Measurements from ENCODE around the gene PTPRD.

- TF ChIP-seq CTCF (conservative IDR thresholded peaks at IDR 0.05 in 1 of 2, IDR thresholded peaks at IDR 0.05 in 1 of 2; ENCODE audit: low read depth in 1 of 2, low read length in 2 of 2): no peak
- no peak for TF ChIP-seq EZH2 (IDR thresholded peaks at IDR 0.05; ENCODE audit: low read length, missing control alignments)
Observed at GRCh38 chr9:8268881-8269280, 2343.9 kb downstream of the PTPRD start.

All from fibroblast of lung (primary cell).